CD4-positive, alpha-beta T cell treated with Interleukin-15 for 4 hours (primary cell): Measurements from ENCODE around the gene LMF2.

Experiments used
- DNase-seq: peaks from one replicate; pipeline ENCODE4 v3.0.0-alpha.2; 2020; ENCODE audit warnings: low spot score

Gene LMF2

GRCh38 chr22:50465066-50465930 is 42.2 kb downstream of the LMF2 start:
- DNase-seq: no peak

- no peak for DNase-seq
These were observed 43.1 kb downstream of the LMF2 start for GRCh38 chr22:50464451-50464850.

GRCh38 chr22:50463188-50463900 is 44.2 kb downstream of the LMF2 start:
- no peak for DNase-seq

GRCh38 chr22:50461979-50462540 is 45.4 kb downstream of the LMF2 start:
- no peak for DNase-seq

GRCh38 chr22:50461536-50461935 is 46.0 kb downstream of the LMF2 start:
- no peak for DNase-seq

GRCh38 chr22:50460938-50461337 is 46.6 kb downstream of the LMF2 start:
- no peak for DNase-seq

GRCh38 chr22:50459496-50460140 is 47.9 kb downstream of the LMF2 start:
- no peak for DNase-seq

- no peak for DNase-seq
These were observed 48.5 kb downstream of the LMF2 start for GRCh38 chr22:50459016-50459415.

GRCh38 chr22:50456466-50457234 is 50.9 kb downstream of the LMF2 start:
- DNase-seq: no peak

GRCh38 chr22:50456026-50456425 is 51.5 kb downstream of the LMF2 start:
- no peak for DNase-seq

- no peak for DNase-seq
These were observed 52.3 kb downstream of the LMF2 start for GRCh38 chr22:50455201-50455600.

GRCh38 chr22:50454556-50455075 is 52.9 kb downstream of the LMF2 start:
- DNase-seq: no peak
